Choroid plexus epithelial cell (primary cell): ENCODE data around the gene SLC40A1.

Experiments
- DNase-seq: peaks from one replicate; pipeline ENCODE4 v3.0.0-alpha.2; 2010; ENCODE audit warnings: low read depth
- H3K4me3 ChIP-seq: 2 replicates; pipeline ENCODE4 v1.5.1; 2011; ENCODE audit warnings: low read depth, mild to moderate bottlenecking, control low read depth, low read length, moderate library complexity
- CTCF ChIP-seq: conservative IDR thresholded peaks from 2 replicates; pipeline ENCODE4 v1.5.1; 2011; ENCODE audit warnings: low read depth, mild to moderate bottlenecking, control low read depth, inconsistent platforms, low read length, moderate library complexity

SLC40A1 gene

GRCh38 chr2:189543367-189543766 is 37.2 kb downstream of the SLC40A1 start:
- DNase-seq, result no peak
- H3K4me3 ChIP-seq, result no peak overlapping the region
- TF ChIP-seq CTCF, result no peak

- TF ChIP-seq CTCF, result no peak
- no peak for DNase-seq
- H3K4me3 ChIP-seq, result no peak overlapping the region
These were observed 38.3 kb downstream of the SLC40A1 start for GRCh38 chr2:189542145-189542882.

- no peak overlapping the region for H3K4me3 ChIP-seq
- DNase-seq, result no peak
- no peak for TF ChIP-seq CTCF
These were observed 39.0 kb downstream of the SLC40A1 start for GRCh38 chr2:189541591-189541990.

- no peak for TF ChIP-seq CTCF
- H3K4me3 ChIP-seq, result no peak overlapping the region
- no peak for DNase-seq
These were observed 40.0 kb downstream of the SLC40A1 start for GRCh38 chr2:189540551-189540950.

- DNase-seq, result no peak
- H3K4me3 ChIP-seq, result no peak overlapping the region
- no peak for TF ChIP-seq CTCF
These were observed 42.2 kb downstream of the SLC40A1 start for GRCh38 chr2:189538402-189538801.

- H3K4me3 ChIP-seq, result no peak overlapping the region
- TF ChIP-seq CTCF, result no peak
- DNase-seq, result no peak
These were observed 43.8 kb downstream of the SLC40A1 start for GRCh38 chr2:189536830-189537229.
